Heart left ventricle (tissue), 13 donors: ENCODE data around the gene WHRN.

Experiments used
- POLR2A ChIP-seq, 2 donors: fragments of 450-650 bp; IDR thresholded peaks; one replicate each; pipeline ENCODE4 v1.6.1; 2017; ENCODE audit warnings: antibody characterized with exemption in 2 of 2, mild to moderate bottlenecking in 2 of 2, moderate library complexity in 2 of 2
- TF ChIP-seq, protein P1 (sequence below), 12 donors: fragments of 200-600 bp; sonication (generic) in 4 of 12; IDR thresholded peaks; one replicate each; pipeline versions ENCODE4 v1.5.0 to v1.8.0; 2018 to 2022; ENCODE audit warnings: antibody characterized with exemption in 12 of 12, mild to moderate bottlenecking in 5 of 12
- donor health status: ischemic (EF 13 %, LVEDD 7.1; RV severe dilation, severe dysfunction).
- donor health status: DM: no; HTN: yes; CAD: no.
- donor health status: DM: no; HTN: no; CAD: no.
- donor health status: ischemic (EF 25% LVEDD 6.9; RV normal size, moderate dysfunction).
- donor health status: ischemic (EF 25% LVEDD 5.7; RV mildly dilated, moderate dysfunction).
- donor health status: ischemic (EF 35%, LVEDD 5.7; RV mildly dilated, moderate dysfunction).
- donor health status: nonischemic (EF 11% LVEDD 7.7; RV severe dilation, severe dysfunction).
- donor health status: DM: yes; HTN: yes; CAD: no.
- donor health status: PGD.
- donor health status: ischemic (EF 29% LVEDD 5.4; RV normal size, mild dysfunction).
- donor health status: nonischemic (EF 23%, LVEDD 6.1; RV moderate dilation, normal function).

DNA sequence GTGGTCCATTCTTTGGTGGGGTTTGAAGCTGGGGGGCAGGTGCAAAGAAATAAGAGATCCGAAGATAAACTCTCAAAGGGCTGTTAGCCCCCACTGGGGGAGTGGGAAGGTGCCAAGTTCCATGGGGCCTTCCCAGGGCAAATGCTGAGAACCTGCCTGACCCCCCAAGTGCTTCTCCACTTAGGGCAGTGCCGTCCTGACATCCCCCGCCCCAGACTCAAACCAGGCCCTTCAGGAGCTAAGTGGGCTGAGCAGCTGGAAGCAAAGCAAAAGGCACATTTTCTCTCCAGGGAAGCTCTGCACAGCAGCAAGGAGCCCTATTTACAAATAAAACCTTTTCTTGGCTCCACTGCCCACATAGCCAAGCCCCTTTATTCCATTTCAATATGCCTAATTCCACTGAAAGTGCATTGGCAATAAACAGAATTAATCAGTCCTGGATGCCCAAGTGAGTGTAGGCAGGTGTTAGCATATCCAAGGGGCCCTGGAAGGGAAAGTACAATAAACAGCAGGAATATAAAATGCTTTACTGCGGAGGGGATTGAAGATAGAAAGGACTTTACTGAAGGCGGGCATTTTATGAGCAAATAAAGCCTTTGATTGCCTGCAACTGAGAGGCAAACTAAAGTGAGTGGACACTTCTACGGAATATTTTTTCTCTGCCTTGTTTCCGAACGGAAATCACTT, 44.6 kb downstream of the WHRN start:
- TF ChIP-seq, protein P1, sequence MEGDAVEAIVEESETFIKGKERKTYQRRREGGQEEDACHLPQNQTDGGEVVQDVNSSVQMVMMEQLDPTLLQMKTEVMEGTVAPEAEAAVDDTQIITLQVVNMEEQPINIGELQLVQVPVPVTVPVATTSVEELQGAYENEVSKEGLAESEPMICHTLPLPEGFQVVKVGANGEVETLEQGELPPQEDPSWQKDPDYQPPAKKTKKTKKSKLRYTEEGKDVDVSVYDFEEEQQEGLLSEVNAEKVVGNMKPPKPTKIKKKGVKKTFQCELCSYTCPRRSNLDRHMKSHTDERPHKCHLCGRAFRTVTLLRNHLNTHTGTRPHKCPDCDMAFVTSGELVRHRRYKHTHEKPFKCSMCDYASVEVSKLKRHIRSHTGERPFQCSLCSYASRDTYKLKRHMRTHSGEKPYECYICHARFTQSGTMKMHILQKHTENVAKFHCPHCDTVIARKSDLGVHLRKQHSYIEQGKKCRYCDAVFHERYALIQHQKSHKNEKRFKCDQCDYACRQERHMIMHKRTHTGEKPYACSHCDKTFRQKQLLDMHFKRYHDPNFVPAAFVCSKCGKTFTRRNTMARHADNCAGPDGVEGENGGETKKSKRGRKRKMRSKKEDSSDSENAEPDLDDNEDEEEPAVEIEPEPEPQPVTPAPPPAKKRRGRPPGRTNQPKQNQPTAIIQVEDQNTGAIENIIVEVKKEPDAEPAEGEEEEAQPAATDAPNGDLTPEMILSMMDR (IDR thresholded peaks at IDR 0.05) = no peak
- TF ChIP-seq POLR2A (IDR thresholded peaks at IDR 0.05) = no peak
